HG03060 (cell line): ENCODE results near the gene SLC39A9.
"Not testable (repeated sequence)": the region's sequence is repeated elsewhere in the genome, so short reads cannot be mapped to it uniquely, and the experiment has no call there.

Source experiments
- ATAC-seq: cut with Tn5 transposase; IDR thresholded peaks from one replicate; pipeline ENCODE4 v1.9.1; 2021; ENCODE audit warnings: low read depth, moderate number of reproducible peaks; ENCODE audit not compliant: unreplicated experiment

The SLC39A9 gene

GRCh38 chr14:69416087-69416486, 17.6 kb downstream of the SLC39A9 start:
- not testable (repeated sequence) for ATAC-seq

GRCh38 chr14:69423279-69423678, 24.8 kb downstream of the SLC39A9 start:
- ATAC-seq, result no peak

- ATAC-seq, result no peak
Observed at GRCh38 chr14:69424149-69424923, 25.8 kb downstream of the SLC39A9 start.

- ATAC-seq, result no peak
Observed at GRCh38 chr14:69427596-69427995, 29.1 kb downstream of the SLC39A9 start.

- ATAC-seq, result no peak
Observed at GRCh38 chr14:69428289-69428998, 30.0 kb downstream of the SLC39A9 start.

- ATAC-seq, result no peak
Observed at GRCh38 chr14:69429643-69430042, 31.2 kb downstream of the SLC39A9 start.

GRCh38 chr14:69430306-69430939, 31.9 kb downstream of the SLC39A9 start:
- no peak for ATAC-seq

GRCh38 chr14:69432364-69432763, 33.9 kb downstream of the SLC39A9 start:
- no peak for ATAC-seq

- ATAC-seq, result no peak
Observed at GRCh38 chr14:69439521-69440270, 41.2 kb downstream of the SLC39A9 start.

GRCh38 chr14:69441948-69442347, 43.5 kb downstream of the SLC39A9 start:
- ATAC-seq, result no peak

GRCh38 chr14:69443296-69443805, 44.9 kb downstream of the SLC39A9 start:
- ATAC-seq, result no peak

GRCh38 chr14:69449216-69449615, 50.7 kb downstream of the SLC39A9 start:
- no peak for ATAC-seq

- ATAC-seq, result no peak
Observed at GRCh38 chr14:69451941-69452340, 53.4 kb downstream of the SLC39A9 start.

- no peak for ATAC-seq
Observed at GRCh38 chr14:69458350-69458749, 59.9 kb downstream of the SLC39A9 start.

- no peak for ATAC-seq
Observed at GRCh38 chr14:69459122-69459521, 60.6 kb downstream of the SLC39A9 start.

- ATAC-seq, result no peak
Observed at GRCh38 chr14:69460093-69460701, 61.7 kb downstream of the SLC39A9 start.

GRCh38 chr14:69464379-69464778, 65.9 kb downstream of the SLC39A9 start:
- ATAC-seq, result no peak

- no peak for ATAC-seq
Observed at GRCh38 chr14:69464829-69465228, 66.3 kb downstream of the SLC39A9 start.

- no peak for ATAC-seq
Observed at GRCh38 chr14:69468949-69469348, 70.5 kb downstream of the SLC39A9 start.

- no peak for ATAC-seq
Observed at GRCh38 chr14:69471436-69471835, 72.9 kb downstream of the SLC39A9 start.
